SK-N-SH (cell line): Measurements from ENCODE around the gene RER1.

Source experiments
- EP300 ChIP-seq, 2 experiments: IDR thresholded peaks; 2 replicates each; pipeline versions ENCODE4 v1.4.0 to v1.6.1; 2012; ENCODE audit warnings: borderline replicate concordance in 1 of 2, low read depth in 1 of 2, low read length in 1 of 2
- NRF1 ChIP-seq: IDR thresholded peaks from 2 replicates; pipeline ENCODE4 v1.6.1; 2012; ENCODE audit warnings: low read depth, mild to moderate bottlenecking, low read length
- POLR2AphosphoS5 ChIP-seq: IDR thresholded peaks from 2 replicates; pipeline ENCODE4 v1.6.1; 2012; ENCODE audit warnings: low read depth, low read length
- SIN3A ChIP-seq: IDR thresholded peaks from 2 replicates; pipeline ENCODE4 v1.6.1; 2012; ENCODE audit warnings: low read depth, mild to moderate bottlenecking, low read length, moderate library complexity, borderline replicate concordance
- TEAD4 ChIP-seq: IDR thresholded peaks from 2 replicates; pipeline ENCODE4 v1.4.0; 2012; ENCODE audit warnings: mild to moderate bottlenecking, borderline replicate concordance; ENCODE audit not compliant: insufficient read depth
- TF ChIP-seq, protein P1 (sequence below): IDR thresholded peaks from 2 replicates; pipeline ENCODE4 v1.4.0; 2012; ENCODE audit warnings: low read depth
- TF ChIP-seq, protein P2 (sequence below): fragments of 200-600 bp; sonication (generic); IDR thresholded peaks from 2 replicates; pipeline ENCODE4 v1.6.1; 2017; ENCODE audit warnings: antibody characterized with exemption, mild to moderate bottlenecking, moderate library complexity

DNA sequence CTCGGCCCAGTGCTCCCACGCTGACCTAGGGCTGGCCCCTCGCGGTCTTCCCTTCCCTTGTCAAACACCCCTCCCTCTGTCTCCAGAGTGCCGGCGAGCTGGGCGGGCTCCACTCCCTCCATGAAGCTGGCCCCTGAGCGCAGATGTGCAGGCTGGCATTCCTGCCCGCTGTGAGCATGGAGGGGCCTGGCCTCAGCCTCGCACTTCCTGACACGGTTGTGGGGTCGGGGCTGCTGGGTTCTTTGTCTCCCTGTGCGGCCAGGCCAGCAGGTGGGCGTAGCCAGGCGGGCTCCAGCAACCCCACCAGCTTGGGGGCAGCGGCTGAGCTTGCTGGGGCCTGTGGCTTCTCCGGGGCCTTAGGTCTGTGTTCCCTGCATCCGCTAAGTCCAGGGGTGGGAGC lies 34.9 kb downstream of the RER1 start:
- TF ChIP-seq POLR2AphosphoS5 (no peak), TEAD4 (no peak), EP300 (IDR thresholded peaks at IDR 0.05; ENCODE audit: borderline replicate concordance in 1 of 2, low read depth in 1 of 2, low read length in 1 of 2) (no peak), SIN3A (no peak), NRF1 (no peak)
- TF ChIP-seq, protein P1, sequence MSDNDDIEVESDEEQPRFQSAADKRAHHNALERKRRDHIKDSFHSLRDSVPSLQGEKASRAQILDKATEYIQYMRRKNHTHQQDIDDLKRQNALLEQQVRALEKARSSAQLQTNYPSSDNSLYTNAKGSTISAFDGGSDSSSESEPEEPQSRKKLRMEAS, result no peak
- TF ChIP-seq, protein P2, sequence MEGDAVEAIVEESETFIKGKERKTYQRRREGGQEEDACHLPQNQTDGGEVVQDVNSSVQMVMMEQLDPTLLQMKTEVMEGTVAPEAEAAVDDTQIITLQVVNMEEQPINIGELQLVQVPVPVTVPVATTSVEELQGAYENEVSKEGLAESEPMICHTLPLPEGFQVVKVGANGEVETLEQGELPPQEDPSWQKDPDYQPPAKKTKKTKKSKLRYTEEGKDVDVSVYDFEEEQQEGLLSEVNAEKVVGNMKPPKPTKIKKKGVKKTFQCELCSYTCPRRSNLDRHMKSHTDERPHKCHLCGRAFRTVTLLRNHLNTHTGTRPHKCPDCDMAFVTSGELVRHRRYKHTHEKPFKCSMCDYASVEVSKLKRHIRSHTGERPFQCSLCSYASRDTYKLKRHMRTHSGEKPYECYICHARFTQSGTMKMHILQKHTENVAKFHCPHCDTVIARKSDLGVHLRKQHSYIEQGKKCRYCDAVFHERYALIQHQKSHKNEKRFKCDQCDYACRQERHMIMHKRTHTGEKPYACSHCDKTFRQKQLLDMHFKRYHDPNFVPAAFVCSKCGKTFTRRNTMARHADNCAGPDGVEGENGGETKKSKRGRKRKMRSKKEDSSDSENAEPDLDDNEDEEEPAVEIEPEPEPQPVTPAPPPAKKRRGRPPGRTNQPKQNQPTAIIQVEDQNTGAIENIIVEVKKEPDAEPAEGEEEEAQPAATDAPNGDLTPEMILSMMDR, result no peak
